HL-60 (cell line): ENCODE data around the gene PMEPA1.
"Not testable (repeated sequence)": the region's sequence is repeated elsewhere in the genome, so short reads cannot be mapped to it uniquely, and the experiment has no call there.

Experiments
- POLR2AphosphoS5 ChIP-seq: IDR thresholded peaks from 2 replicates; pipeline ENCODE4 v1.6.1; 2012; ENCODE audit warnings: low read depth
- TF ChIP-seq, protein P1 (sequence below): IDR thresholded peaks from one replicate; pipeline ENCODE4 v1.5.1; 2011; ENCODE audit warnings: low read length, control low read depth, inconsistent platforms; ENCODE audit not compliant: insufficient read depth

DNA sequence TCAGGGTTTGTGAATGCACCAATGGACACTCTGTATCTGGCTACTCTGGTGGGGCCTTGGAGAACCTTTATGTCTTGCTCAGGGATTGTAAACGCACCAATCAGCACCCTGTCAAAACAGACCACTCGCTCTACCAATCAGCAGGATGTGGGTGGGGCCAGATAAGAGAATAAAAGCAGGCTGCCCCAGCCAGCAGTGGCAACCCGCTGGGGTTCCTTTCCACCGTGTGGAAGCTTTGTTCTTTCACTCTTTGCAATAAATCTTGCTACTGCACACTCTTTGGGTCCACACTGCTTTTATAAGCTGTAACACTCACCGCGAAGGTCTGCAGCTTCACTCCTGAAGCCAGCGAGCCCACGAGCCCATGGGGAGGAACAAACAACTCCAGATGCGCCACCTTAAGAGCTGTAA is 80.3 kb downstream of the PMEPA1 start:
- not testable (repeated sequence) for TF ChIP-seq POLR2AphosphoS5
- TF ChIP-seq, protein P1, sequence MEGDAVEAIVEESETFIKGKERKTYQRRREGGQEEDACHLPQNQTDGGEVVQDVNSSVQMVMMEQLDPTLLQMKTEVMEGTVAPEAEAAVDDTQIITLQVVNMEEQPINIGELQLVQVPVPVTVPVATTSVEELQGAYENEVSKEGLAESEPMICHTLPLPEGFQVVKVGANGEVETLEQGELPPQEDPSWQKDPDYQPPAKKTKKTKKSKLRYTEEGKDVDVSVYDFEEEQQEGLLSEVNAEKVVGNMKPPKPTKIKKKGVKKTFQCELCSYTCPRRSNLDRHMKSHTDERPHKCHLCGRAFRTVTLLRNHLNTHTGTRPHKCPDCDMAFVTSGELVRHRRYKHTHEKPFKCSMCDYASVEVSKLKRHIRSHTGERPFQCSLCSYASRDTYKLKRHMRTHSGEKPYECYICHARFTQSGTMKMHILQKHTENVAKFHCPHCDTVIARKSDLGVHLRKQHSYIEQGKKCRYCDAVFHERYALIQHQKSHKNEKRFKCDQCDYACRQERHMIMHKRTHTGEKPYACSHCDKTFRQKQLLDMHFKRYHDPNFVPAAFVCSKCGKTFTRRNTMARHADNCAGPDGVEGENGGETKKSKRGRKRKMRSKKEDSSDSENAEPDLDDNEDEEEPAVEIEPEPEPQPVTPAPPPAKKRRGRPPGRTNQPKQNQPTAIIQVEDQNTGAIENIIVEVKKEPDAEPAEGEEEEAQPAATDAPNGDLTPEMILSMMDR: not testable (repeated sequence)
